Vagina (tissue), 2 donors: Measurements from ENCODE around the gene RAB4B.

Experiments
- CTCF ChIP-seq, 3 experiments: fragments of 450-650 bp in 2 of 3; fragments of 200-600 bp in 1 of 3; sonication (generic) in 1 of 3; IDR thresholded peaks; one replicate each; pipeline ENCODE4 v1.5.1; 2017 to 2019; ENCODE audit warnings: antibody characterized with exemption in 3 of 3, mild to moderate bottlenecking in 2 of 3, moderate library complexity in 2 of 3
- POLR2A ChIP-seq, 2 donors: fragments of 450-650 bp; IDR thresholded peaks; one replicate each; pipeline ENCODE4 v1.6.1; 2017; ENCODE audit warnings: antibody characterized with exemption in 2 of 2, mild to moderate bottlenecking in 2 of 2, moderate library complexity in 2 of 2
- POLR2AphosphoS5 ChIP-seq, 2 donors: sonication (generic); formaldehyde crosslinking; IDR thresholded peaks; one replicate each; pipeline ENCODE4 v1.9.0; 2017; ENCODE audit warnings: antibody characterized with exemption in 2 of 2, mild to moderate bottlenecking in 2 of 2, low read depth in 1 of 2; ENCODE audit not compliant: insufficient read depth in 1 of 2

- TF ChIP-seq CTCF (IDR thresholded peaks at IDR 0.05) (no peak), POLR2AphosphoS5 (IDR thresholded peaks at IDR 0.05; ENCODE audit: insufficient read depth in 1 of 2, low read depth in 1 of 2) (no peak), POLR2A (IDR thresholded peaks at IDR 0.05) (no peak)
These were observed 14.5 kb upstream of the RAB4B start for GRCh38 chr19:40763526-40763925.
